Activated effector memory CD4-positive, alpha-beta T cell treated with anti-CD3 and anti-CD28 coated beads, Interleukin-2, amount 50 U/mL, for 16 hours (primary cell): ENCODE results near the gene SECTM1.

Source experiments
- DNase-seq: peaks from one replicate; pipeline ENCODE4 v3.0.0-alpha.2; 2020

Gene SECTM1

GRCh38 chr17:82277851-82278250 is 55.7 kb downstream of the SECTM1 start:
- DNase-seq = no peak

DNA sequence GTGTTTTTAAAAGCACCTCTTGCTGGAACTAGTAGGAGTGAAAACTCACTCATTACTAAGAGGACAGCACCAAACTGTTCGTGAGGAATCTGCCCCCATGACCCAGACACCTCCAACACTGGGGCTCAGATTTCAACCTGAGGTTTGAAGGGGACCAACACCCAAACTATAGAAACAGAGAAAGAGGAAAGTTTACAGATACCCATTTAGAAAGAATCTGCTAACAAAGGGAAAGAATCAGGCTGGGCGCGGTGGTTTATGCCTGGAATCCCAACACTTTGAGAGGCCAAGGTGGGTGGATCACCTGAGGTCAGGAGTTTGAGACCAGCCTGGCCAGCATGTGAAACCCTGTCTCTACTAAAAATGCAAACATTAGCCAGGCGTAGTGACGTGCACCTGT is 56.6 kb downstream of the SECTM1 start:
- DNase-seq = no peak

GRCh38 chr17:82275326-82275725 is 58.2 kb downstream of the SECTM1 start:
- DNase-seq = no peak

- no peak for DNase-seq
Observed at GRCh38 chr17:82274134-82275020, 59.2 kb downstream of the SECTM1 start.

GRCh38 chr17:82273327-82274133 is 60.0 kb downstream of the SECTM1 start, which contains the start of gene CSNK1D:
CSNK1D (minus strand) TSS chr17:82273700; CDS start chr17:82273381, 319 bp downstream.
- DNase-seq = peak; percentile 97

DNA sequence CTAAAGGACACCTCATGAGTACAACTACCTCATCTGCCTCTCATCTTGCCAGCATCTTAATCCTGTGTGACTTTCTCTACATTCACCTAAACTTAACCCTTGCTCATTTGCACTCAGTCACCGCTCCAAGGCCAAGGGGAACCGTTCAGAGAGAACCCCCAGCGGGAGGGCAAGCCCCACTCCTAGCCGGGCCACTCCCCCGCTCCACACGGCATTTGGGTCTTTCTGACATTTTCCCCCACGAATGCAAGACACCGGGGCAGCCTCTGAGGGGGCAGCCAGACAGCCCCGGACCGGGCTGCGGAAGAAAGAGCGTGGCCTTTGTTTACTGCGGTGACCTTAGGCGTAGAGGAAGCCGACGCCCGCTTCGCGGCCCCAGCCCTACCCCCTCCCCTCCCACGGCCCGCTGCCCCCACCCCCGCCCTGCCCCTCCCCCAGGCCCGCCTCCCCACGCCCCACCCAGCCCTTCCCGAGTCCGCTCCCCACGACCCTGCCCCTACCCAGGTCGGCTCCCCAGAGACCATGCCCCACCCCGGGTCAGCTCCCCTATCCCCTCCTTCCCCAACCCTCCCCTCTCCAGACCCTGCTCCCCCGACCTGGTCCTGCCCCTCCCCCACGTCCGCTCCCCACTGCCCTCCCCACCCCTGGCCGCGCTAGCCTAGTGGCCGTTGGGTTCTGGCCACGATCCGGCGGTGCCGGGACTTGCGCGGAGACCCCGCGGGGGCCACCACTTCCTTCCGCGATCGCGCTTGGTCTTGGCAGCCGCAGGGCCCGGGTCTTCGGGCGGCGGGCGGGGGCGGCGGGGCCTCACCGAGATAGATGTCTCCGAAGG is 60.9 kb downstream of the SECTM1 start:
- peak; percentile 75 for DNase-seq

DNA sequence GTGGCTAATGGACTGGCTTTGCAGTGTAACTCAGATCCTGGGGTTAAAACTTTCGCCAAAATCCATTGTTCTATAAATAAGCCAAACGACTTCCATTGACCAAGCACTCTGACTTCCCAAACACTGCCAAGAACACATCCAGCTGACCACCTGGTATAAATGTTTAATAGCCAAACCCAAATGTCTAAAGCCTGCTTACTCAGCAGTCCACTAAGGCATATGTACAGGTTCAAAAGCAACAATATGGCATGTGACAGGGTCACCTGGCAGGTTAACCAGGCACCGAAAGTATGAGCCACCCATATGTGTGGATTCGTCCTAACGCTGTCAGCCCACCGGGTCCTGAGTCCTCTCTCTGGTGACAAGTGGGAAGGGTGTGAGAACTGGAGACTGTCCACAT is 62.2 kb downstream of the SECTM1 start:
- no peak for DNase-seq
